Jurkat, Clone E6-1 (cell line): Measurements from ENCODE around the gene COL4A4. TPM values are rescaled to one million over a fixed set of nuclear protein-coding genes. Genes with fewer than 3 reads are reported as not detected.

Source experiments
- DNase-seq: peaks from one replicate; pipeline ENCODE4 v3.0.0-alpha.2; 2011; ENCODE audit warnings: low read depth, low spot score
- H3K4me3 ChIP-seq: 2 replicates; pipeline ENCODE4 v1.5.1; 2011; ENCODE audit warnings: mild to moderate bottlenecking, low read length, control low read depth, moderate library complexity
- polyA plus RNA-seq: library from polyadenylated mRNA; unstranded; fragments of >200 nt; gene quantifications from one replicate; pipeline ENCODE4 v1.2.1, GENCODE V29; 2012; ENCODE audit warnings: missing spikeins; ENCODE audit not compliant: insufficient read length, insufficient read depth

Gene COL4A4
- polyA plus RNA-seq, result 0.11 TPM

GRCh38 chr2:227163998-227164762 lies at the start of gene COL4A4, which contains the start of gene COL4A3:
Gene COL4A4, minus strand, starts transcription at chr2:227164205. Its CDS starts 16,722 bp downstream, at chr2:227147483.
Gene COL4A3, plus strand, starts transcription at chr2:227164624. Its CDS starts 103 bp downstream, at chr2:227164727.
- no peak for DNase-seq
- peak within 1 kb of the TSS; percentile 50 for H3K4me3 ChIP-seq

GRCh38 chr2:227207573-227207972 lies 43.6 kb upstream of the COL4A4 start:
- H3K4me3 ChIP-seq, result no peak overlapping the region
- no peak for DNase-seq

GRCh38 chr2:227206406-227206805 lies 42.4 kb upstream of the COL4A4 start:
- DNase-seq, result no peak
- no peak overlapping the region for H3K4me3 ChIP-seq

- no peak for DNase-seq
Observed at GRCh38 chr2:227205701-227206100, 41.7 kb upstream of the COL4A4 start.

GRCh38 chr2:227204452-227204851 lies 40.4 kb upstream of the COL4A4 start:
- H3K4me3 ChIP-seq, result no peak overlapping the region
- DNase-seq, result no peak

More at GRCh38 chr2:227205701-227206100, 41.7 kb upstream of the COL4A4 start:
- no peak overlapping the region for H3K4me3 ChIP-seq

GRCh38 chr2:227201771-227202170 lies 37.8 kb upstream of the COL4A4 start:
- DNase-seq, result no peak
- no peak overlapping the region for H3K4me3 ChIP-seq

GRCh38 chr2:227198866-227199265 lies 34.9 kb upstream of the COL4A4 start:
- DNase-seq, result no peak
- no peak overlapping the region for H3K4me3 ChIP-seq

GRCh38 chr2:227194219-227194618 lies 30.2 kb upstream of the COL4A4 start:
- H3K4me3 ChIP-seq, result no peak overlapping the region

GRCh38 chr2:227192491-227192890 lies 28.5 kb upstream of the COL4A4 start:
- no peak for DNase-seq

More at GRCh38 chr2:227194219-227194618, 30.2 kb upstream of the COL4A4 start:
- DNase-seq, result no peak

GRCh38 chr2:227191367-227191766 lies 27.4 kb upstream of the COL4A4 start:
- H3K4me3 ChIP-seq, result no peak overlapping the region
- DNase-seq, result no peak

More at GRCh38 chr2:227192491-227192890, 28.5 kb upstream of the COL4A4 start:
- H3K4me3 ChIP-seq, result no peak overlapping the region

GRCh38 chr2:227188292-227188691 lies 24.3 kb upstream of the COL4A4 start:
- no peak for DNase-seq
- H3K4me3 ChIP-seq, result no peak overlapping the region

- no peak for DNase-seq
Observed at GRCh38 chr2:227186751-227187150, 22.7 kb upstream of the COL4A4 start.

GRCh38 chr2:227185615-227186232 lies 21.7 kb upstream of the COL4A4 start:
- H3K4me3 ChIP-seq, result no peak overlapping the region
- no peak for DNase-seq

More at GRCh38 chr2:227186751-227187150, 22.7 kb upstream of the COL4A4 start:
- H3K4me3 ChIP-seq, result no peak overlapping the region

GRCh38 chr2:227183657-227184367 lies 19.8 kb upstream of the COL4A4 start:
- no peak overlapping the region for H3K4me3 ChIP-seq
- DNase-seq, result no peak

- H3K4me3 ChIP-seq, result no peak overlapping the region
- no peak for DNase-seq
Observed at GRCh38 chr2:227182765-227183164, 18.8 kb upstream of the COL4A4 start.

GRCh38 chr2:227180770-227181169 lies 16.8 kb upstream of the COL4A4 start:
- H3K4me3 ChIP-seq, result no peak overlapping the region
- DNase-seq, result no peak

GRCh38 chr2:227179988-227180685 lies 16.1 kb upstream of the COL4A4 start:
- no peak for DNase-seq
- H3K4me3 ChIP-seq, result no peak overlapping the region

GRCh38 chr2:227177592-227178336 lies 13.8 kb upstream of the COL4A4 start:
- no peak overlapping the region for H3K4me3 ChIP-seq
- DNase-seq, result no peak
